Stomach (tissue), 9 donors: ENCODE results near the gene CFAP54. TPM values are rescaled to one million over a fixed set of nuclear protein-coding genes. Genes with fewer than 3 reads are reported as not detected.

ENCODE experiments used
- DNase-seq, 2 donors: peaks; one replicate each; pipeline versions ENCODE4 v3.0.0 to v3.0.0-alpha.2; 2013 to 2019
- H3K27ac ChIP-seq, 5 donors: fragments of 200-600 bp in 4 of 5; sonication (generic) in 4 of 5; one replicate each; pipeline ENCODE4 v1.5.1; 2013 to 2019; ENCODE audit warnings: mild to moderate bottlenecking in 1 of 5, moderate library complexity in 1 of 5
- H3K27me3 ChIP-seq, 3 donors: fragments of 200-600 bp; sonication (generic); one replicate each; pipeline ENCODE4 v1.5.1; 2017 to 2019; ENCODE audit warnings: mixed run types in 1 of 3
- H3K36me3 ChIP-seq, 4 donors: fragments of 200-600 bp; sonication (generic); 1 replicate in 3 of 4; 2 replicates in 1 of 4; pipeline ENCODE4 v1.5.1; 2016 to 2019
- H3K4me1 ChIP-seq, 4 donors: fragments of 200-600 bp; sonication (generic); one replicate each; pipeline ENCODE4 v1.5.1; 2016 to 2019
- H3K4me3 ChIP-seq, 4 donors: fragments of 200-600 bp; sonication (generic) in 3 of 4; one replicate each; pipeline ENCODE4 v1.5.1; 2016 to 2019; ENCODE audit warnings: mild to moderate bottlenecking in 1 of 4
- H3K9me3 ChIP-seq, 4 donors: fragments of 200-600 bp; sonication (generic); one replicate each; pipeline ENCODE4 v1.5.1; 2016 to 2019
- CTCF ChIP-seq, 7 experiments: fragments of 450-650 bp in 4 of 7; fragments of 200-600 bp in 3 of 7; sonication (generic) in 3 of 7; IDR thresholded peaks; one replicate each; pipeline ENCODE4 v1.5.1; 2016 to 2019; ENCODE audit warnings: antibody characterized with exemption in 7 of 7, control low read depth in 2 of 7, mild to moderate bottlenecking in 1 of 7
- EP300 ChIP-seq: sonication (generic); formaldehyde crosslinking; IDR thresholded peaks from one replicate; pipeline ENCODE4 v1.6.1; 2017; ENCODE audit warnings: antibody characterized with exemption
- POLR2A ChIP-seq, 4 donors: fragments of 450-650 bp; IDR thresholded peaks; one replicate each; pipeline ENCODE4 v1.6.1; 2016; ENCODE audit warnings: antibody characterized with exemption in 4 of 4, control low read depth in 2 of 4, mild to moderate bottlenecking in 1 of 4, moderate library complexity in 1 of 4
- POLR2AphosphoS5 ChIP-seq, 3 donors: sonication (generic); formaldehyde crosslinking; IDR thresholded peaks; one replicate each; pipeline ENCODE4 v1.6.1; 2016; ENCODE audit warnings: antibody characterized with exemption in 3 of 3
- WGBS, 5 donors: extraction: QIAGEN DNeasy Blood & Tissue Kit in 3 of 5; methylation state at CpG; one replicate each; pipeline versions ENCODE4 v1.1.5 to v1.1.7; 2013 to 2018; 5-methylcytosine and 5-hydroxymethylcytosine counted together
- intact Hi-C: fragments of 100-400 bp; cut with DNase I; formaldehyde crosslinking; loops from one replicate; pipeline ENCODE4 v1.15.1; 2023; ENCODE audit warnings: low total_unique reads
- polyA plus RNA-seq, 3 donors: library from polyadenylated mRNA; stranded (reverse); fragments of 200-250 nt; gene quantifications; one replicate each; pipeline ENCODE4 v1.2.3, GENCODE V29; 2013
- total RNA-seq, 5 donors: library from RNA; depleted of rRNA; stranded (reverse); fragments of >200 nt; gene quantifications; one replicate each; pipeline versions ENCODE4 v1.1.0 to v1.2.3, GENCODE V29; 2014 to 2016
- donor health status: healthy with polysubstance abuse.
- donor health status: Bipolar disorder and iron deficiency.
- donor health status: healthy.

CFAP54 gene
- total and polyA plus RNA-seq, 8 donors: 0.08 to 36.6 (median 3.0) TPM; not detected in 2

- intact Hi-C loops: no loop called here
Observed at GRCh38 chr12:96846293-96846692, 356.9 kb downstream of the CFAP54 start.

GRCh38 chr12:96850676-96851075 lies 361.3 kb downstream of the CFAP54 start:
- Histone ChIP-seq H3K27me3 (no peaks in the 10 kb centered on the region), H3K4me3 (no peak overlapping the region), H3K4me1 (no peaks in the 10 kb centered on the region), H3K36me3 (no peaks in the 10 kb centered on the region), H3K9me3 (no peaks in the 10 kb centered on the region), H3K27ac (no peak overlapping the region)
- no peak for TF ChIP-seq POLR2AphosphoS5 (IDR thresholded peaks at IDR 0.05)
- no peak for TF ChIP-seq POLR2A (IDR thresholded peaks at IDR 0.05)
- TF ChIP-seq CTCF (IDR thresholded peaks at IDR 0.05): no peak
- no peak for TF ChIP-seq EP300
- no peak for DNase-seq
- WGBS, 5 donors: 55 to 72% (median 58%) methylated on average over 3 of the region's 3 CpGs
- intact Hi-C loops: no loop called here

More at GRCh38 chr12:96846293-96846692, 356.9 kb downstream of the CFAP54 start:
- Histone ChIP-seq H3K4me3 (no peak overlapping the region), H3K27me3 (no peaks in the 10 kb centered on the region), H3K4me1 (no peaks in the 10 kb centered on the region), H3K36me3 (no peaks in the 10 kb centered on the region), H3K9me3 (no peaks in the 10 kb centered on the region), H3K27ac (no peak overlapping the region)
- no peak for TF ChIP-seq POLR2AphosphoS5 (IDR thresholded peaks at IDR 0.05)
- TF ChIP-seq CTCF (IDR thresholded peaks at IDR 0.05): no peak
- TF ChIP-seq POLR2A (IDR thresholded peaks at IDR 0.05): no peak
- TF ChIP-seq EP300: no peak
- 25 to 44% (median 29%) methylated on average over 2 of the region's 2 CpGs for WGBS, 5 donors
- no peak for DNase-seq

GRCh38 chr12:96858162-96858561 lies 368.8 kb downstream of the CFAP54 start:
- no peak overlapping the region for H3K27ac ChIP-seq

GRCh38 chr12:96861656-96862055 lies 372.3 kb downstream of the CFAP54 start:
- DNase-seq: no peak
- 65 to 83% (median 79%) methylated on average over 2 of the region's 2 CpGs for WGBS, 5 donors
- intact Hi-C loops: no loop called here
- no peaks in the 10 kb centered on the region for H3K36me3 ChIP-seq
- TF ChIP-seq CTCF (IDR thresholded peaks at IDR 0.05): no peak
- TF ChIP-seq EP300: no peak
- H3K4me3 ChIP-seq: no peak overlapping the region
- H3K4me1 ChIP-seq: no peaks in the 10 kb centered on the region
- no peaks in the 10 kb centered on the region for H3K9me3 ChIP-seq
- H3K27me3 ChIP-seq: no peaks in the 10 kb centered on the region
- no peak overlapping the region for H3K27ac ChIP-seq

More at GRCh38 chr12:96858162-96858561, 368.8 kb downstream of the CFAP54 start:
- no peaks in the 10 kb centered on the region for H3K4me1 ChIP-seq
- TF ChIP-seq CTCF (IDR thresholded peaks at IDR 0.05): no peak
- no peak for TF ChIP-seq POLR2A (IDR thresholded peaks at IDR 0.05)
- TF ChIP-seq EP300: no peak
- TF ChIP-seq POLR2AphosphoS5 (IDR thresholded peaks at IDR 0.05): no peak
- H3K36me3 ChIP-seq: no peaks in the 10 kb centered on the region
- H3K27me3 ChIP-seq: no peaks in the 10 kb centered on the region
- no peak for DNase-seq
- no peak overlapping the region for H3K4me3 ChIP-seq
- WGBS, 5 donors: 60 to 78% (median 69%) methylated on average over 1 of the region's 1 CpG
- intact Hi-C loops: no loop called here
- H3K9me3 ChIP-seq: no peaks in the 10 kb centered on the region
